K562 (cell line): ENCODE data around the gene ARMC8. TPM values are rescaled to one million over a fixed set of nuclear protein-coding genes. Genes with fewer than 3 reads are reported as not detected.

Experiments used
- EP300 ChIP-seq: IDR thresholded peaks from 2 replicates; pipeline ENCODE4 v1.6.1; 2012; ENCODE audit warnings: low read length, improper control_type of control experiment
- L3MBTL2 ChIP-seq: fragments of 450-650 bp; IDR thresholded peaks from 2 replicates; pipeline ENCODE4 v1.6.1; 2016; ENCODE audit warnings: mild to moderate bottlenecking, moderate library complexity
- MGA ChIP-seq: fragments of 450-650 bp; IDR thresholded peaks from 2 replicates; pipeline ENCODE4 v1.6.1; 2016; ENCODE audit warnings: mild to moderate bottlenecking, moderate library complexity
- MYC ChIP-seq, 2 experiments: fragments of 250-450 bp in 1 of 2; sonication (Bioruptor Pico) in 1 of 2; IDR thresholded peaks; 2 replicates each; pipeline versions ENCODE4 v1.5.1 to v1.6.1; 2012 to 2021; ENCODE audit warnings: low read depth in 2 of 2, borderline replicate concordance in 1 of 2, improper control_type of control experiment in 1 of 2, low read length in 1 of 2, mild to moderate bottlenecking in 1 of 2, moderate library complexity in 1 of 2
- NR2C2 ChIP-seq, 2 experiments: fragments of 200-800 bp in 1 of 2; sonication (Bioruptor generic) in 1 of 2; sonication (generic) in 1 of 2; formaldehyde crosslinking in 1 of 2; IDR thresholded peaks; 2 replicates each; pipeline versions ENCODE4 v1.6.1 to v1.8.0; 2016 to 2022; ENCODE audit warnings: mild to moderate bottlenecking in 1 of 2, missing compliant biosample characterization in 1 of 2, missing genetic modification characterization in 1 of 2, missing genetic modification reagents in 1 of 2
- TOE1 ChIP-seq, 2 experiments: fragments of 450-650 bp in 1 of 2; sonication (generic) in 1 of 2; formaldehyde crosslinking in 1 of 2; IDR thresholded peaks; 2 replicates each; pipeline versions ENCODE4 v1.7.1 to v1.8.0; 2016 to 2022; ENCODE audit warnings: borderline replicate concordance in 2 of 2, mild to moderate bottlenecking in 2 of 2, antibody characterized with exemption in 1 of 2, inconsistent platforms in 1 of 2, low read depth in 1 of 2, missing genetic modification reagents in 1 of 2, moderate library complexity in 1 of 2
- TRIM25 ChIP-seq: fragments of 450-650 bp; IDR thresholded peaks from 2 replicates; pipeline ENCODE4 v1.7.0; 2016; ENCODE audit warnings: borderline replicate concordance
- ZBTB26 ChIP-seq: fragments of 450-650 bp; formaldehyde crosslinking; IDR thresholded peaks from 2 replicates; pipeline ENCODE4 v1.4.0; 2022; ENCODE audit warnings: missing genetic modification characterization
- ZNF23 ChIP-seq: fragments of 250-450 bp; sonication (Bioruptor Pico); IDR thresholded peaks from 2 replicates; pipeline ENCODE4 v1.4.0; 2020; ENCODE audit warnings: mild to moderate bottlenecking
- polyA plus RNA-seq, 8 experiments: library from polyadenylated mRNA; depleted of rRNA in 4 of 8; stranded (reverse) in 5 of 8; unstranded in 3 of 8; fragments of >200 nt; fragmentation: Nextera tagmentation in 2 of 8; fragmentation: Illumina TruSeq in 1 of 8; extraction: Ambion mirVana in 2 of 8; extraction: Trizol in 1 of 8; gene quantifications; 2 replicates each; pipeline versions ENCODE4 v1.2.1 to v1.2.3, GENCODE V29; 2011 to 2014; ENCODE audit warnings: inconsistent platforms in 1 of 8, missing spikeins in 1 of 8
- total RNA-seq, 7 experiments: library from RNA; depleted of rRNA in 6 of 7; stranded (reverse); fragments of >200 nt in 6 of 7; fragmentation: Illumina TruSeq in 2 of 7; extraction: Trizol in 2 of 7; gene quantifications; 2 replicates each; pipeline versions ENCODE4 v1.2.1 to v1.2.3, GENCODE V29; 2011 to 2021; ENCODE audit warnings: low replicate concordance in 1 of 7

The ARMC8 gene
- total and polyA plus RNA-seq, 9 of the 15 experiments (the other 6 are each of a cell fraction or from before 2014, with no cell fraction given), result 22.4 to 76.1 (median 37.3) TPM

- TF ChIP-seq EP300 (peak; percentile 96), MYC (IDR thresholded peaks at IDR 0.05; ENCODE audit: low read depth, low read length) (peak; percentile 75), MYC (CRISPR knock-in tag; IDR thresholded peaks at IDR 0.05; ENCODE audit: borderline replicate concordance, low read depth) (0 out of 2 replicates have a peak, but pooled peaks have one; percentile 47), ZBTB26 (CRISPR knock-in tag) (no peak), MGA (no peak; the same call in 1 of the 2 replicates), TOE1 (IDR thresholded peaks at IDR 0.05; ENCODE audit: borderline replicate concordance) (peak; percentile 41; the same call in 1 of the 2 replicates), TOE1 (CRISPR knock-in tag; IDR thresholded peaks at IDR 0.05; ENCODE audit: borderline replicate concordance, low read depth) (no peak), L3MBTL2 (0 out of 2 replicates have a peak, but pooled peaks have one; percentile 15), NR2C2 (CRISPR knock-in tag; IDR thresholded peaks at IDR 0.05) (no peak), NR2C2 (tag; IDR thresholded peaks at IDR 0.05) (peak; percentile 94), TRIM25 (no peak), ZNF23 (CRISPR knock-in tag) (no peak)
Observed at GRCh38 chr3:138187296-138188012, at the start of gene ARMC8 (continued).
